Liver (tissue), 9 donors: ENCODE results near the gene B3GAT3. TPM values are rescaled to one million over a fixed set of nuclear protein-coding genes. Genes with fewer than 3 reads are reported as not detected.

Experiments
- DNase-seq: peaks from one replicate; pipeline ENCODE4 v3.0.0-alpha.2; 2017; ENCODE audit warnings: low spot score
- H3K27ac ChIP-seq, 2 donors: one replicate each; pipeline ENCODE4 v1.7.0; 2013; ENCODE audit warnings: inconsistent platforms in 2 of 2, low read length in 2 of 2, control low read depth in 1 of 2, low read depth in 1 of 2, mild to moderate bottlenecking in 1 of 2
- H3K27me3 ChIP-seq, 4 donors: one replicate each; pipeline versions ENCODE4 v1.6.1 to v1.7.0; 2013; ENCODE audit warnings: low read length in 3 of 4, inconsistent platforms in 1 of 4, mild to moderate bottlenecking in 1 of 4, moderate library complexity in 1 of 4; ENCODE audit not compliant: control insufficient read depth in 4 of 4, insufficient read depth in 4 of 4
- H3K36me3 ChIP-seq, 4 donors: one replicate each; pipeline versions ENCODE4 v1.6.1 to v1.7.0; 2013; ENCODE audit warnings: low read length in 3 of 4, mild to moderate bottlenecking in 3 of 4, low read depth in 1 of 4, moderate library complexity in 1 of 4; ENCODE audit not compliant: control insufficient read depth in 4 of 4, insufficient read depth in 3 of 4
- H3K4me1 ChIP-seq, 4 donors: one replicate each; pipeline versions ENCODE4 v1.6.1 to v1.7.0; 2013; ENCODE audit warnings: low read length in 3 of 4, mild to moderate bottlenecking in 3 of 4, moderate library complexity in 1 of 4; ENCODE audit not compliant: control insufficient read depth in 4 of 4, insufficient read depth in 4 of 4
- H3K4me3 ChIP-seq, 3 donors: one replicate each; pipeline versions ENCODE4 v1.6.1 to v1.7.0; 2013; ENCODE audit warnings: low read length in 3 of 3, control low read depth in 1 of 3, low read depth in 1 of 3, mild to moderate bottlenecking in 1 of 3
- H3K9ac ChIP-seq, 2 donors: one replicate each; pipeline ENCODE4 v1.7.0; 2013; ENCODE audit warnings: low read length in 2 of 2, mild to moderate bottlenecking in 2 of 2, moderate library complexity in 2 of 2, control low read depth in 1 of 2, low read depth in 1 of 2
- H3K9me3 ChIP-seq, 4 donors: one replicate each; pipeline versions ENCODE4 v1.6.1 to v1.7.0; 2013; ENCODE audit warnings: low read length in 3 of 4; ENCODE audit not compliant: control insufficient read depth in 4 of 4
- FOXA1 ChIP-seq: IDR thresholded peaks from 2 replicates; pipeline ENCODE4 v1.6.1; 2016; ENCODE audit warnings: antibody characterized with exemption
- FOXA2 ChIP-seq: IDR thresholded peaks from 2 replicates; pipeline ENCODE4 v1.6.1; 2016; ENCODE audit warnings: antibody characterized with exemption
- GABPA ChIP-seq, 2 donors: IDR thresholded peaks in 1 of 2; conservative IDR thresholded peaks in 1 of 2; 2 replicates each; pipeline ENCODE4 v1.6.1; 2016; ENCODE audit warnings: antibody characterized with exemption in 2 of 2, mild to moderate bottlenecking in 1 of 2, moderate library complexity in 1 of 2
- HNF4A ChIP-seq, 2 donors: conservative IDR thresholded peaks; 2 replicates each; pipeline ENCODE4 v1.6.1; 2016; ENCODE audit warnings: antibody characterized with exemption in 2 of 2, mild to moderate bottlenecking in 2 of 2
- JUND ChIP-seq, 2 donors: IDR thresholded peaks; 2 replicates each; pipeline ENCODE4 v1.6.1; 2016; ENCODE audit warnings: antibody characterized with exemption in 2 of 2
- NR2F2 ChIP-seq: IDR thresholded peaks from 2 replicates; pipeline ENCODE4 v1.6.1; 2016; ENCODE audit warnings: antibody characterized with exemption
- RAD21 ChIP-seq, 2 donors: IDR thresholded peaks; 2 replicates each; pipeline ENCODE4 v1.6.1; 2016; ENCODE audit warnings: antibody characterized with exemption in 2 of 2, mild to moderate bottlenecking in 2 of 2
- RXRA ChIP-seq, 2 donors: IDR thresholded peaks; 2 replicates each; pipeline ENCODE4 v1.6.1; 2017 to 2018; ENCODE audit warnings: antibody characterized with exemption in 2 of 2, mild to moderate bottlenecking in 1 of 2
- SP1 ChIP-seq: IDR thresholded peaks from 2 replicates; pipeline ENCODE4 v1.6.1; 2018; ENCODE audit warnings: antibody characterized with exemption, mild to moderate bottlenecking
- TAF1 ChIP-seq: conservative IDR thresholded peaks from 2 replicates; pipeline ENCODE4 v1.6.1; 2016; ENCODE audit warnings: antibody characterized with exemption, mild to moderate bottlenecking
- YY1 ChIP-seq: IDR thresholded peaks from 2 replicates; pipeline ENCODE4 v1.6.1; 2016; ENCODE audit warnings: antibody characterized with exemption, mild to moderate bottlenecking
- ZBTB33 ChIP-seq: IDR thresholded peaks from 2 replicates; pipeline ENCODE4 v1.6.1; 2016; ENCODE audit warnings: antibody characterized with exemption
- WGBS: extraction: QIAGEN DNeasy Blood & Tissue Kit; methylation state at CpG from one replicate; pipeline ENCODE4 v1.1.7; 2013; 5-methylcytosine and 5-hydroxymethylcytosine counted together
- polyA plus RNA-seq, 2 donors: library from polyadenylated mRNA; stranded (reverse) in 1 of 2; unstranded in 1 of 2; fragments of 200-250 nt in 1 of 2; fragments of >200 nt in 1 of 2; fragmentation: Nextera tagmentation in 1 of 2; extraction: Ambion mirVana in 1 of 2; gene quantifications; one replicate each; pipeline versions ENCODE4 v1.2.1 to v1.2.3, GENCODE V29; 2013 to 2015
- total RNA-seq, 2 donors: library from RNA; depleted of rRNA; stranded (reverse); fragments of >200 nt; gene quantifications; one replicate each; pipeline ENCODE4 v1.2.3, GENCODE V29; 2014
- TF ChIP-seq, protein P1 (sequence below): IDR thresholded peaks from 2 replicates; pipeline ENCODE4 v1.6.1; 2016; ENCODE audit warnings: antibody characterized with exemption
- TF ChIP-seq, protein P2 (sequence below): IDR thresholded peaks from 2 replicates; pipeline ENCODE4 v1.6.1; 2016; ENCODE audit warnings: antibody characterized with exemption
- TF ChIP-seq, protein P3 (sequence below): fragments of 150-350 bp; IDR thresholded peaks from 2 replicates; pipeline ENCODE4 v1.5.1; 2017; ENCODE audit warnings: improper control_type of control experiment, low read depth, low read length; ENCODE audit not compliant: missing input control
- donor health status: healthy.
- donor health status: healthy.
- donor health status: healthy.
- donor health status: healthy.
- donor health status: healthy.

B3GAT3 gene
- total and polyA plus RNA-seq, 4 donors = 13.1 to 29.2 (median 17.8) TPM

DNA sequence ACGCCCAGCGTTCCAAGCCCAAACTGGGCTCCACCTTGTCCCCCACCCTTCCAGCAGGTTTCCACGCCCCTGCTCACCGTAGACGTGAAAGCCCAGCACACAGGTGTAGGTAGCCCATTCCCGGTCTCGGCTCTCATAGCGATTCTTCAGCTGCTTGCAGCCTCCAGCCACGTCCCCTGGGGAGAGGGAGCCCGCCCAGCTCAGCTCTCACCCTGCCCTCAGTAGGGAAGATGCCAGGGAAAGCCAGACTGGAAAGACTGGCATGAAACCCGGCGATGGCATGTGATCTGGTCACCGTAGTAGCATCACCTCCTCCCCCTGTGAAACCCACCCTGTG is 18.7 kb downstream of the B3GAT3 start:
- no peak for DNase-seq

DNA sequence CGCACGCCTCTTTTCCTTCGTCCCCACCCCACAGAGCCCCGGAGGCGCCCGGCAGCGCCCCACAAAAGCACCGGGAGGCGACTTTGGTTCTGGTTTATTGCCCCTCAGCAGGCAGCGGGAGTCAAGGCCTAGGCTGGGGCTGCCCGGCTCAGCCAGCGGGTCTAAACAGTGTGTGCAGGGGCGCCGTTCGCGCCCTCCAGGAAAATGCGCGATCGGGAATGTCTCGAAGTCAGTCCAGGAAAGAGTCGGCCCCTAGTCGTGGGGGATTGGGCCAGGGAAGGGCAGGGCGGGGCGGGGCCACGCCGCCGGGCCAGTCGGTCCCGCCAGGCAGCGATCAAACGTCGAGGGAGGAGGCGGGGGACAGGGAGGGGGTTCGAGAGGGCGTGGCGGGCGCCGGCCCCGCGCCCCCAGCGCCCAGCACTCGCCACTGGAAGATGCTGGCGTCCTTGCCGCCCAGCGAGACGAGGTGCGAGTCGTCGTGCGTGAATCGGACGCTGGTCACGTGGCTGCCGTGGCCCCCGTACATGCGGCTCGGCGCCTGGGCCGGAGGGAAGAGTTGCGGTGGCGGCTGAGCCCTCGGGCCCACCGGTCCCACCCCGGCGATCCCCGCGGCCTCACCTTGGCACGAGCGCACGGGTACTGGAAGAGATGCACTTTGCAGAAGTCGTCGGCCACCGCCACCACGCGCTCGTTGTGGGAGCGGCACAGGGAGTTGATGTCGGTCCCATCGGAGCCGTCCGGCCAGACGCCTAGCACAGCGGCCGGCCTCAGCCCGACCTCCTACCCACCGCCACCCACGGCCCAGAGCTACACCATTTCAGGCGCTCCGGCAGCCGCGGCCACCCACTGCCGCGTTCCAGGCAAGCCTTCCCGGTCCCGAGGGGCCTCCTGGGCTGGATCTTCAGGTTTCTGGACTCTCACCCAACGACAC is 19.4 kb downstream of the B3GAT3 start:
- H3K27ac ChIP-seq = peak overlapping the region; percentile 89 to 90
- whole genome bisulfite sequencing = 29% methylated on average over 96 of the region's 96 CpGs
- H3K9me3 ChIP-seq = no peaks in the 10 kb centered on the region
- H3K36me3 ChIP-seq = peaks cover 2 to 19% (median 13%) of the 10 kb centered on the region in 4 donors
- peak overlapping the region; percentile 42 to 58 (median 48) for H3K4me3 ChIP-seq
- no peaks in the 10 kb centered on the region for H3K27me3 ChIP-seq
- TF ChIP-seq, protein P1, sequence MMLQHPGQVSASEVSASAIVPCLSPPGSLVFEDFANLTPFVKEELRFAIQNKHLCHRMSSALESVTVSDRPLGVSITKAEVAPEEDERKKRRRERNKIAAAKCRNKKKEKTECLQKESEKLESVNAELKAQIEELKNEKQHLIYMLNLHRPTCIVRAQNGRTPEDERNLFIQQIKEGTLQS = no peak
- TF ChIP-seq NR2F2 (peak; percentile 2), SP1 (peak; percentile 38), YY1 (no peak), FOXA2 (no peak)
- H3K9ac ChIP-seq = no peak overlapping the region
- peak; percentile 69 for DNase-seq
- peaks cover 10 to 45% (median 30%) of the 10 kb centered on the region in 4 donors for H3K4me1 ChIP-seq

More for the DNA sequence above, 18.7 kb downstream of the B3GAT3 start:
- no peaks in the 10 kb centered on the region for H3K9me3 ChIP-seq
- H3K36me3 ChIP-seq = peaks cover 2 to 12% (median 7%) of the 10 kb centered on the region in 4 donors
- WGBS = 92% methylated on average over 13 of the region's 13 CpGs
- TF ChIP-seq, protein P2, sequence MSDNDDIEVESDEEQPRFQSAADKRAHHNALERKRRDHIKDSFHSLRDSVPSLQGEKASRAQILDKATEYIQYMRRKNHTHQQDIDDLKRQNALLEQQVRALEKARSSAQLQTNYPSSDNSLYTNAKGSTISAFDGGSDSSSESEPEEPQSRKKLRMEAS = no peak
- TF ChIP-seq FOXA1 (no peak), SP1 (no peak), FOXA2 (no peak), ZBTB33 (no peak), GABPA (IDR thresholded peaks at IDR 0.05 in 1 of 2, conservative IDR thresholded peaks at IDR 0.05 in 1 of 2) (no peak), NR2F2 (no peak), TAF1 (no peak), JUND (IDR thresholded peaks at IDR 0.05) (no peak), HNF4A (conservative IDR thresholded peaks at IDR 0.05) (no peak), RXRA (IDR thresholded peaks at IDR 0.05) (no peak), RAD21 (IDR thresholded peaks at IDR 0.05) (no peak)
- TF ChIP-seq, protein P3, sequence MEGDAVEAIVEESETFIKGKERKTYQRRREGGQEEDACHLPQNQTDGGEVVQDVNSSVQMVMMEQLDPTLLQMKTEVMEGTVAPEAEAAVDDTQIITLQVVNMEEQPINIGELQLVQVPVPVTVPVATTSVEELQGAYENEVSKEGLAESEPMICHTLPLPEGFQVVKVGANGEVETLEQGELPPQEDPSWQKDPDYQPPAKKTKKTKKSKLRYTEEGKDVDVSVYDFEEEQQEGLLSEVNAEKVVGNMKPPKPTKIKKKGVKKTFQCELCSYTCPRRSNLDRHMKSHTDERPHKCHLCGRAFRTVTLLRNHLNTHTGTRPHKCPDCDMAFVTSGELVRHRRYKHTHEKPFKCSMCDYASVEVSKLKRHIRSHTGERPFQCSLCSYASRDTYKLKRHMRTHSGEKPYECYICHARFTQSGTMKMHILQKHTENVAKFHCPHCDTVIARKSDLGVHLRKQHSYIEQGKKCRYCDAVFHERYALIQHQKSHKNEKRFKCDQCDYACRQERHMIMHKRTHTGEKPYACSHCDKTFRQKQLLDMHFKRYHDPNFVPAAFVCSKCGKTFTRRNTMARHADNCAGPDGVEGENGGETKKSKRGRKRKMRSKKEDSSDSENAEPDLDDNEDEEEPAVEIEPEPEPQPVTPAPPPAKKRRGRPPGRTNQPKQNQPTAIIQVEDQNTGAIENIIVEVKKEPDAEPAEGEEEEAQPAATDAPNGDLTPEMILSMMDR = no peak
- H3K9ac ChIP-seq = no peak overlapping the region
- H3K4me1 ChIP-seq = peaks cover 12 to 51% (median 34%) of the 10 kb centered on the region in 4 donors
- H3K27me3 ChIP-seq = no peaks in the 10 kb centered on the region
- no peak overlapping the region for H3K27ac ChIP-seq
- no peak overlapping the region for H3K4me3 ChIP-seq
